Ovary (tissue), 3 donors: ENCODE results near the gene FARS2.

ENCODE experiments used
- CTCF ChIP-seq, 3 donors: fragments of 450-650 bp in 2 of 3; fragments of 200-600 bp in 1 of 3; IDR thresholded peaks; one replicate each; pipeline versions ENCODE4 v1.5.1 to v1.8.0; 2016 to 2022; ENCODE audit warnings: antibody characterized with exemption in 3 of 3, mild to moderate bottlenecking in 1 of 3
- EP300 ChIP-seq: sonication (generic); formaldehyde crosslinking; IDR thresholded peaks from one replicate; pipeline ENCODE4 v1.6.1; 2017; ENCODE audit warnings: antibody characterized with exemption
- donor health status: DM: no; HTN: no; CAD: no.

- TF ChIP-seq EP300 (no peak), CTCF (IDR thresholded peaks at IDR 0.05) (no peak)
These were observed 77.1 kb downstream of the FARS2 start for GRCh38 chr6:5338177-5338960.
